HUDEP-2 (cell line): Measurements from ENCODE around the gene ZBTB8B.
"Not testable (repeated sequence)": the region's sequence is repeated elsewhere in the genome, so short reads cannot be mapped to it uniquely, and the experiment has no call there.

Experiments used
- DNase-seq, 76 experiments: peaks; one replicate each; lab custom pipeline; 2025; ENCODE audit not compliant: unreplicated experiment in 76 of 76; lab: John Stamatoyannopoulos, UW

The ZBTB8B gene

GRCh38 chr1:32468791-32469190 is 3.9 kb downstream of the ZBTB8B start:
- DNase-seq, result no peak

DNA sequence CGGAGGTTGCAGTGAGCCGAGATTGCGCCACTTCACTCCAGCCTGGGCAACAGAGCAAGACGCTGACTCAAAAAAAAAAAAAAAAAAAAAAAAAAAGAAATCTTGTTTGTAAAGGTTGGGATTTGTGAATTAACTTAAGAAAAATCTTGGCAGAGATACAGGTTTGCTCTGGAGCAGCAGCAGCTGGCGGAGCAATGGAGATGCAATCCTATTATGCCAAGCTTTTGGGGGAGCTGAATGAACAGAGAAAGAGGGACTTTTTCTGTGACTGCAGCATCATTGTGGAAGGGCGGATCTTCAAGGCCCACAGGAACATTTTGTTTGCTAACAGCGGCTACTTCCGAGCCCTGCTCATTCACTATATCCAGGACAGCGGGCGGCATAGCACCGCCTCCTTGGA is 5.6 kb downstream of the ZBTB8B start:
- DNase-seq, result no peak

GRCh38 chr1:32470991-32471694 is 6.3 kb downstream of the ZBTB8B start:
- peak in 13 of 76 experiments; percentile 3 to 21 (median 10) for DNase-seq

DNA sequence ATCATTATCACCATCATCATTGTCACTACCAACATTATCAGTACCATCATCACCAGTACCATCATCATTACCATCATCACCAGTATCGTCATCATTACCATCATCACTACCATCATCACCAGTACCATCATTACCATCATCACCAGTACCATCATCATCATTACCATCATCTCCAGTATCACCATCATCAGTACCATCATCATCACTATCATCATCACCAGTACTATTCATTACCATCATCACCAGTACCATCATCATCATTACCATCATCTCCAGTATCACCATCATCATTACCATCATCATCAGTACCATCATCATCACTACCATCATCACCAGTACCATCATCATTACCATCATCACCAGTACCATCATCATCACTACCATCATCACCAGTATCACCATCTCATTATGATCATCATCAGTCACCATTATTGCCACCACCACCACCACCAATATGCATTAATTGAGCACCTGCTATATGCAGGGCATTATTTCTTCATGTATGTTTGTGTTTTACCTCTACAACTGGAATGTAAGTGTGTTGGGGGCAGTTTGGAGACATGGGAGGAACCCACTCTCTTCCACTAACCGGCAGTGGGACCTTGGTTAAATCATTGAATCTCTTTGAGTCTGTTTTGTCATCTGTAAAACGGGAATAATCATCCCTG is 7.0 kb downstream of the ZBTB8B start:
- DNase-seq, result no peak

DNA sequence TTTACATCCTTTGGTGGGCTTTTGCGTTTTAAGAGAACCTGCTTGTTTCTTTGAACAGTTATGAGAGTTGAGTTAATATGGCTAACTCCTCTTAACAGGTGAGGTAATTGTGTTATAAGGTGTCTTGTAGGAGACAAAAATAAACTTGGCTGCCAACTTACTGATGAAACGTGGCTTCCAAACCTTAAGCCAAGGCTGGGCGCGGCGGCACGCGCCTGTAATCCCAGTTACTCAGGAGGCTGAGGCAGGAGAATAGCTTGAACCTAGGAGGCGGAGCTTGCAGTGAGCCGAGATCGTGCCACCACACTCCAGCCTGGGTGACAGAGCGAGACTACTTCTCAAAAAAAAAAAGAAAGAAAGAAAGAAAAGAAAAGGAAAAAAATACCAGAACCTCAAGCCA is 8.1 kb downstream of the ZBTB8B start:
- DNase-seq, result not testable (repeated sequence)

DNA sequence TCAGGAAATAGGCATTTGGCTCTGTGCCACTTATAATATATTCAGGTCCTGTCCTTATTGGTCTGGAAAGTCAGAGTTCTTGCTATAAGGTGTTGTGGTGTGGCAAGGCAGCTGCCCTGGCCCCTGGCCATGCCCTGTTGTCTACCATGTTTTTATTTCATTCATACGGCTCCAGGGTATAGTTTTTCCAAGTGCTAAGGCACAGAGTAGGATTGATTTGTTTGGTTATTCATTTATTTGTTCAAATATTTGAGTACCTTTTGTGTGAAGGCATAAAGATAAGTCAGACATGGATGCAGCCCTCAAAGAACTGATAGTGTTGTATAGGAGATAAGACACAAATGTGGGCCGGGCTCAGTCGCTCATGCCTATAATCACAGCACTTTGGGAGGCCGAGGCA is 10.1 kb downstream of the ZBTB8B start:
- no peak for DNase-seq

- no peak for DNase-seq
Measured at GRCh38 chr1:32480003-32480402, 15.1 kb downstream of the ZBTB8B start.

GRCh38 chr1:32480761-32481160 is 15.9 kb downstream of the ZBTB8B start:
- DNase-seq, result no peak

DNA sequence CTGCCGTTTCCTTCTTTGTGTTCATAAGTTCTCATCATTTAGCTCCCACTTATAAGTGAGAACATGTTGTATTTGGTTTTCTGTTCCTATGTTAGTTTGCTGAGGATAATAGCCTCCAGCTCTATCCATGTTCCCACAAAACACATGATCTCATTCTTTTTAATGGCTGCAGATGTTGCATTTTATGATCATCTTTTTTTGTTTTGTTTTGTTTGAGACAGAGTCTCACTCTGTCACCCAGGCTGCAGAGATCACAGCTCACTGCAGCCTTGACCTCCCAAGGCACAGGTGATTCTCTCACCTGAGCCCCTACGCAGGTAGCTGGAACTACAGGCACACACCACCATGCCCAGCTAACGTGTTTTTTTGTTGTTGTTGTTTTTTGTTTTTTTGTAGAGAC is 16.9 kb downstream of the ZBTB8B start:
- DNase-seq, result not testable (repeated sequence)

GRCh38 chr1:32485554-32486255 is 20.8 kb downstream of the ZBTB8B start:
- no peak for DNase-seq

- DNase-seq, result no peak
Measured at GRCh38 chr1:32486463-32487113, 21.7 kb downstream of the ZBTB8B start.

DNA sequence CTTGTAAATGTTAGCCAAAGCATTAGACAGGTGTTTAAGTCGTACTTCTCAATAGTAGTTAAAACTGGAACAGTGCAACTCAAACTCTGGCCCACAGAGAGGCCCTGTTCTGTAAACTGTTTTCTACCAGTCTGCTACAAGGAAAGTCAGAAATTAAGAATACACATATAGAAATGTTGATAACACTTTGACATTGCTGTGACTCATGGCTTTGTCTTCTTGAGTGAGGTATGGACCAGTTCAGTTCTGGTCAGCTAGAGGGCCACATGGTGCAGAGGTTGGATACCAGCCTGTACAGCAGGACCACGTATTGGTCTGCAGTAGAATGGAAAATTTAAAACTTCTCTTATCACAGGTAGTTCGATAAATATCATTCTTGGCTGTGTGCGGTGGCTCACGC is 22.3 kb downstream of the ZBTB8B start:
- peak in 2 of 76 experiments; percentile 5 to 11 for DNase-seq

- no peak for DNase-seq
Measured at GRCh38 chr1:32489774-32490454, 25.0 kb downstream of the ZBTB8B start.

GRCh38 chr1:32491386-32491785 is 26.5 kb downstream of the ZBTB8B start:
- DNase-seq, result no peak

DNA sequence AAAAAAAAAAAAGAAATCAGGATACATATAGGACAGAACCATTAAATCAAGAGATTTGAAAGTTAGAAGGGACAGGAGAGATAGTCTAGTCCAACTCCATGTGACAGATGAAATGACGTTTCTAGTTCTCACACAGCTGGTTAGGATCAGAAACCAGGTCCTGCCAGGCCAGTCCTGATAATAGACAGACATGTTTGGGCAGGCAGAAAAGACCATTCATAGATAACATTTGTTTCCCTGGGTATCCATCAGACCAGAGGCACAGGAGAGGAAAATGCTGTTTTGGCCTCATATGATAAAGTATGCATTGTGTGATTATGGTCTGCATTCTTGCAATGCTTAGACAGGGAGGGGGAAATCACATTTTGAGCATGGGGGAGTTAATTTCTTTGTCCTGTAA is 29.3 kb downstream of the ZBTB8B start:
- DNase-seq, result peak in 1 of 76 experiments; percentile 20

- no peak for DNase-seq
Measured at GRCh38 chr1:32494711-32495337, 30.0 kb downstream of the ZBTB8B start.

- no peak for DNase-seq
Measured at GRCh38 chr1:32496127-32496526, 31.3 kb downstream of the ZBTB8B start.

GRCh38 chr1:32498751-32499150 is 33.9 kb downstream of the ZBTB8B start:
- DNase-seq, result no peak

DNA sequence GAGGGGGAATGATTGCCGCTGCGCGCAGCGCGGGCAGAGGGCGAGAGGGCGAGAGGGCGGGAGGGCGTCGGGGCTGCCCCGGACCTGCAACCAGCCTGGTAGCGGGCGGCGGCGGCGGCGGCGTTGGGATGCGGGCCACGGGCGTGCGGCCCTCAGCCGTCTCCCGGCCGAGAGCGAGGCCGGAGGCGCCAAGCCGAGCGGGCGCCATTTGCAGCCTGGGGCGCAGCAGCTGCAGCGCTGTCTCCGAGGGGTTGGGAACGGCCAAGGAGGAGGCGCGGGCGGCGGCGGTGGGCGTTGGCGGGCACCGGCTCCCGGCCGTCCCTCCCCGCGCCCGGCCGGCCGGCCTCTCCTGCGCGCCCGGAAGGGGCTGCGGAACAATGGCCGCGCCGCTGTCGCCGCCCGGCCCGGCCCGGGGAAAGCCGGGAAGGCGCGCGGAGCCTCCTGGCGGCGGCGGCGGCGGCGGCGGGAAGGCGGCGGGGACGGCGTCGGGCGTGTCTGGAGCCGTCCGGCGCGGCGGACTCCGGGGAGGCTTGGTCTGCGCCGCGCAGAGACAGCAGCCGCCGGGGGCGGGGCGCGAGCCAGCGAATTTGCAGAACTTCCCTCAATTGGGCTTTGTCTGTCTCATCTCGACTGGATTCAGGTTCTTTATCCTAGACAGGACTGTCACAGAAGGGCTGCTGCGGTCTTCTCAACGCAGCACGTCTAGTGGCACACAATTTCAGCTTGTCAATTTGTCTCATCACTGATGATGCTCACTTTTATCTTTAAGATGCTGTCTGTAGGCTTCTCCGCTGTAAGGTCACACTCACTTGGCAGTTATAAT is 35.7 kb downstream of the ZBTB8B start:
- DNase-seq, result peak in 41 of 76 experiments; percentile 3 to 54 (median 27)
